HG02763 (cell line): Measurements from ENCODE around the gene SLC26A1.

ENCODE experiments used
- ATAC-seq: cut with Tn5 transposase; IDR thresholded peaks from one replicate; pipeline ENCODE4 v1.9.1; 2021; ENCODE audit warnings: mild to moderate bottlenecking, moderate library complexity; ENCODE audit not compliant: unreplicated experiment

Gene SLC26A1

GRCh38 chr4:1013225-1014073, 20.2 kb upstream of the SLC26A1 start:
- ATAC-seq = no peak

DNA sequence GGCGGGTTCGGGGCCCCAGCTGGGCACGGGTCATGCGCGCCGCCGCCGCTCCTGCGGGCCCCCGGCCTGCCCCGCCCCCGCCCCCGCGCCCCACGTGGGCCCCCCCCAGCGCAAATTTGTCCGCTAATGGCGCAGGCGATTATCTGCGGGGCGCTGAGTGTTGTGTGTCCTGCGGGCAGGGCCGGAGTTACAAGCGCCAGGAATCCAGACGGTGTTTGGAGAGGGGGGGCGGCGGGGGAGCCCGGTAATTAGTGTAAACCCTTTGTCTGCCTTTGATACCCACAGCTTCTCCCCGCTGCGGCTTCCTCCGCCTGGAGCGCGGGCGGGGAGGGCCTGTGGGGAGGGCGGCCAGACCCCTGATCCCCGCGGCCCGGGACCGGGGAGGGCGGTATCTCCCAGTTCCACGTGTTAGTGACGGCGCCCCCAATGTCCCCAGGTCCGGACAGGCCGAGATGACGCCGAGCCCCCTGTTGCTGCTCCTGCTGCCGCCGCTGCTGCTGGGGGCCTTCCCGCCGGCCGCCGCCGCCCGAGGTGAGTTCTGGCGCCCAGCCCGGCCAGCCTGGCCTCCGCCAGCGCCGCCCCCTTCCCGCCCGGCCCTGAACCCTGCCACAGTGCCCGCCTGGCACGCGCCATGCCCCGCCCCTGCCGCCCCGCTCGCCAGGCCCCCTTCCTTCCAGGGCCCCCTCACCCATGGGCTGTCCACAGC, 19.0 kb upstream of the SLC26A1 start:
- ATAC-seq = no peak

DNA sequence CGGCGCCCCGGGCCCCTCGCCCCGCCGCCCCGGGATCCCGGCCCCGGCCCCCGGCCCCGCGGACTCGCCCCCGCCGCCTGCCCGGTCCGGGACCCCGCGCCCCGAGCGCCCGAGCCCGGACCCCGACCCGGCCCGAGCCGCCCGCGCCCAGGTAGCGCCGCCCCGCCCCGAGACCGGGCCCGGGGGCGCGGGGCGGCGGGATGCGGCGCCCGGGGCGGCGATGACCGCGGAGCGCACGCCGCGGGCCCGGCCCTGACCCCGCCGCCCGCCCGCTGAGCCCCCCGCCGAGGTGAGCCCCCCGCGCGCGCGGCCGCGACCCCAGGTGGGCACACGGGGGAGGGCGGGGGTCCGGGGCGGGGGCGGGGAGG, 18.4 kb upstream of the SLC26A1 start:
- ATAC-seq = no peak

- ATAC-seq = peak; percentile 35
These were observed 17.9 kb upstream of the SLC26A1 start, which contains the start of gene FGFRL1 for GRCh38 chr4:1011022-1011665. Gene FGFRL1 (plus strand): TSS chr4:1011626. CDS start chr4:1012486, 860 bp downstream.

- ATAC-seq = no peak
These were observed 17.3 kb upstream of the SLC26A1 start for GRCh38 chr4:1010395-1011021.

- peak; percentile 39 for ATAC-seq
These were observed 16.6 kb upstream of the SLC26A1 start for GRCh38 chr4:1009542-1010394.

DNA sequence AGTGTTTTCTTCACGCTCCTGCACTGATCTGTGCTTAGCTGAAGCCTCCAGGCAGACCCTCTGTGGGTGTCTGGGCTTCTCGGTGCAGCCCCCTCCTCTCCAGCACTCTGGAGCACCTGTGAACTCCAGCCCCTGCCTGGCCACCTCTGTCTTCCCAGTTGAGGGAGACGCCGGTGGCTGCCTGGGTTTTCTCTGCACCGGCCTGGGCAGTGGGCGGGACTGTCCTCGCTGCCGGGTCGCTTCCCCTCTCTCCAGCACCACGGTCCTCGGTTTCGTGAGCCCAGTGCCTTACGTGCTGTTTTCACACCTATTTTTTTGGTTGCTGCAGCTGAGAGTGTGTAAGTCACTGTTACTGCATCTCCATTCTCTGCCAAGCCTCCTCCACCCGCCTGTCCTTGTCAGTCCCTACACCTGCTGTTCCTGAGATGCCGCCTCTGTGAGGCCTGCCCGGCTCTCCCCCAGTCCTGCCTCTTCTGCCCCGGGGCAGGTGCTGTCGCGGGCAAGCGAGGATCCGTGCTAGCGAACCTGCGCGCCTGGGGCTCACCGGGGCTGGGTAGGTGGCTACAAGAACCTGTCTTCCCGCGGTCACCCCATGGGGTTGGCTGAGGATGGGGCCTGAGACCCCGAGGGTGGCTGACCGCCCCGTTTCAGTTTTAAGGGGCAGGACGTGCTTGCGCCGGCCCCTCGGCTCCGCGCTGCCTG, 15.8 kb upstream of the SLC26A1 start:
- no peak for ATAC-seq

- no peak for ATAC-seq
These were observed 13.7 kb upstream of the SLC26A1 start for GRCh38 chr4:1006856-1007255.

- no peak for ATAC-seq
These were observed 11.6 kb upstream of the SLC26A1 start for GRCh38 chr4:1004557-1005485.

DNA sequence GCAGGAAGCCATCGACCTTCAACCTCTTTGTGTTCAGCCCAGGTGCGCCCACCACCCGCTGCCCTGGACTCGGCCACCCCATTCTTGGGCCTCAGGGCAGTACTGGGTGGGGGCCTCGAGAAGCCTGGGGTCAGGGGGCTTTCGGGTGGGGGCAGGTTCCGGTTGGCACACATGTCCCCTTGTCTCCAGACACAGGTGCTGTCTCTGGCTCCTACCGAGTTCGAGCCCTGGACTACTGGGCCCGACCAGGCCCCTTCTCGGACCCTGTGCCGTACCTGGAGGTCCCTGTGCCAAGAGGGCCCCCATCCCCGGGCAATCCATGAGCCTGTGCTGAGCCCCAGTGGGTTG, 10.8 kb upstream of the SLC26A1 start:
- ATAC-seq = no peak

- no peak for ATAC-seq
These were observed 10.3 kb upstream of the SLC26A1 start for GRCh38 chr4:1003271-1004070.

DNA sequence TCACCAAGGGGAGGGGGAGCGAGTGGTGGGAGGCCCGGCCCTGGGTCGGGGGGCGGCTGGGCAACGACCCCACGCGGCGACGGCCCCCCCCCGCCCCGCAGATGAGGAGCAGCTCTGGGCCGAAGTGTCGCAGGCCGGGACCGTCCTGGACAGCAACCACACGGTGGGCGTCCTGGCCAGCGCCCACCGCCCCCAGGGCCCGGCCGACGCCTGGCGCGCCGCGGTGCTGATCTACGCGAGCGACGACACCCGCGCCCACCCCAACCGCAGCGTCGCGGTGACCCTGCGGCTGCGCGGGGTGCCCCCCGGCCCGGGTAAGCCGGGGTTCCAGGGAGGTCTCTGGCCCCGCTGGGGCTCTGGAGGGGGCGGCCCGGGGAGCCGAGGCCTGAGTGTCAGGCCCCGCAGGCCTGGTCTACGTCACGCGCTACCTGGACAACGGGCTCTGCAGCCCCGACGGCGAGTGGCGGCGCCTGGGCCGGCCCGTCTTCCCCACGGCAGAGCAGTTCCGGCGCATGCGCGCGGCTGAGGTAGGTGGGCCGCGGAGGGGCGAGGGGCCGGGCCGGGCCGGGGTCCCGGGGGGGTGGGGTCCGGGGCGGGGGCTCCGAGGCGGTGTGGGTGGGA, 9.5 kb upstream of the SLC26A1 start:
- no peak for ATAC-seq

- ATAC-seq = no peak
These were observed 9.0 kb upstream of the SLC26A1 start for GRCh38 chr4:1002131-1002630.

DNA sequence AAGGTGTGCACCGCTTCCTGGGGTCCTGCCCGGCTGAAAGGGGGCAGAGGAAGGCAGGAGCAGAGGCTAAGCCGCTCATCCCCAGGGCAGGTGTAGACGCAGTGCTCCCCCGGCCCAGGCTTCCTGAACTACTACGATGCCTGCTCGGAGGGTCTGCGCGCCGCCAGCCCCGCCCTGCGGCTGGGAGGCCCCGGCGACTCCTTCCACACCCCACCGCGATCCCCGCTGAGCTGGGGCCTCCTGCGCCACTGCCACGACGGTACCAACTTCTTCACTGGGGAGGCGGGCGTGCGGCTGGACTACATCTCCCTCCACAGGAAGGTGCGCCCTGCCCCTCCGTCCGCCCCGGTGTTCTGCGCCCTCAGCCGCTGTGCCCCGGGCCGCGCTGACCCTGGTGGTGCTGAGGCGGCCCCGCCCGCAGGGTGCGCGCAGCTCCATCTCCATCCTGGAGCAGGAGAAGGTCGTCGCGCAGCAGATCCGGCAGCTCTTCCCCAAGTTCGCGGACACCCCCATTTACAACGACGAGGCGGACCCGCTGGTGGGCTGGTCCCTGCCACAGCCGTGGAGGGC, 8.4 kb upstream of the SLC26A1 start:
- no peak for ATAC-seq

- no peak for ATAC-seq
These were observed 7.6 kb upstream of the SLC26A1 start for GRCh38 chr4:1000686-1001260.

GRCh38 chr4:999882-1000425, 6.8 kb upstream of the SLC26A1 start:
- no peak for ATAC-seq
